Measurements from ENCODE around the gene ALG6. TPM values are rescaled to one million over a fixed set of nuclear protein-coding genes. Genes with fewer than 3 reads are reported as not detected.

The ALG6 gene
- total RNA-seq, 1 donor from 2014 or later, result 20.3 TPM

DNA sequence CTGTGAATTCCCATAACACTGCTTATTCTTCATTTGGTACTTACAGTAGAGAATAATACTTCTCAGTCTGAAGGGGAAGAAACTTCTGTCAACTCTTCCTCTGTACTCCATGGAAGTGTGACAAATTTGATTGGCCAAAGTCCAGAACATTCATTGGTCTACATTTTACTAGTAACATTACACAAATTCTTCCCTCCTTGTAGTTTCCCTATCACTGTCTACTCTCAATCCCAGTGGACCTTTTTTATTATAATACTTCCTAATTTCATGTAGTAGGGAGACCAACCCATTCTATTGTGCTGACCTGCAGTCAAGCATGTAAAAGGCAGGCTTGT, 74.7 kb downstream of the ALG6 start:
- DNase-seq (ENCODE audit: low spot score in 2 of 2, unreplicated experiment in 2 of 2), result no peak
- Mint-ChIP-seq H3K27me3 (ENCODE audit: low read depth) (no peaks in the 10 kb centered on the region), H3K27ac (no peak overlapping the region), H3K9me3 (no peaks in the 10 kb centered on the region), H3K4me3 (no peak overlapping the region), H3K4me1 (peaks cover 2% of the 10 kb centered on the region), H3K36me3 (no peaks in the 10 kb centered on the region)
- TF ChIP-seq, protein P1, sequence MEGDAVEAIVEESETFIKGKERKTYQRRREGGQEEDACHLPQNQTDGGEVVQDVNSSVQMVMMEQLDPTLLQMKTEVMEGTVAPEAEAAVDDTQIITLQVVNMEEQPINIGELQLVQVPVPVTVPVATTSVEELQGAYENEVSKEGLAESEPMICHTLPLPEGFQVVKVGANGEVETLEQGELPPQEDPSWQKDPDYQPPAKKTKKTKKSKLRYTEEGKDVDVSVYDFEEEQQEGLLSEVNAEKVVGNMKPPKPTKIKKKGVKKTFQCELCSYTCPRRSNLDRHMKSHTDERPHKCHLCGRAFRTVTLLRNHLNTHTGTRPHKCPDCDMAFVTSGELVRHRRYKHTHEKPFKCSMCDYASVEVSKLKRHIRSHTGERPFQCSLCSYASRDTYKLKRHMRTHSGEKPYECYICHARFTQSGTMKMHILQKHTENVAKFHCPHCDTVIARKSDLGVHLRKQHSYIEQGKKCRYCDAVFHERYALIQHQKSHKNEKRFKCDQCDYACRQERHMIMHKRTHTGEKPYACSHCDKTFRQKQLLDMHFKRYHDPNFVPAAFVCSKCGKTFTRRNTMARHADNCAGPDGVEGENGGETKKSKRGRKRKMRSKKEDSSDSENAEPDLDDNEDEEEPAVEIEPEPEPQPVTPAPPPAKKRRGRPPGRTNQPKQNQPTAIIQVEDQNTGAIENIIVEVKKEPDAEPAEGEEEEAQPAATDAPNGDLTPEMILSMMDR (IDR thresholded peaks at IDR 0.05; ENCODE audit: unreplicated experiment), result no peak

DNA sequence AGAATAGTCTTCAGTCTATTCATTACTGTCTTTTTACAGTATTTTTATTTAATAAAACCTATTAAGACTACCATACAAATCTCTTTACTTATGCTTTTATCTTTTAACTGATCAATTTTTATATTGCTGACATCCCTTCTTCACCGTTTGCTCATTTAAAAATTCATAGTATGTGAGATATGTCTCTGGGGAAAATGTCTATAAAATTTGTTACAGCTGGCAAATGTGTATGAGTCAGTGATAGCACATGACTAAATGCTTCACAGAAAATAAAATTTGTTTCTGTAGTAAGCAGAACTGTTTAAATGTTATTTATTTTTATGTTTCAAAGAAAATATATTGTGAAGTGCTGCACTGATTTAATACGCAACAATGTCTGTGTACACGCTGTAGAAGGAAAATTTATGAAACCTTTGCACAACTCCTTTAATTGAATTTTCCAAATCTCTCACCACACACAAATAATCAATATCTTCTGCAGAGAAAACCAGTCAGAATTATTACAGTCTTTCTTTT, 81.4 kb downstream of the ALG6 start:
- TF ChIP-seq, protein P1 (IDR thresholded peaks at IDR 0.05; ENCODE audit: unreplicated experiment), result no peak
- no peak overlapping the region for H3K27ac Mint-ChIP-seq
- no peak for DNase-seq (ENCODE audit: low spot score in 2 of 2, unreplicated experiment in 2 of 2)
- no peaks in the 10 kb centered on the region for H3K4me1 Mint-ChIP-seq
- H3K27me3 Mint-ChIP-seq (ENCODE audit: low read depth), result no peaks in the 10 kb centered on the region
- H3K36me3 Mint-ChIP-seq, result peaks cover 3% of the 10 kb centered on the region
- no peak overlapping the region for H3K4me3 Mint-ChIP-seq
- H3K9me3 Mint-ChIP-seq, result peaks cover 3% of the 10 kb centered on the region

DNA sequence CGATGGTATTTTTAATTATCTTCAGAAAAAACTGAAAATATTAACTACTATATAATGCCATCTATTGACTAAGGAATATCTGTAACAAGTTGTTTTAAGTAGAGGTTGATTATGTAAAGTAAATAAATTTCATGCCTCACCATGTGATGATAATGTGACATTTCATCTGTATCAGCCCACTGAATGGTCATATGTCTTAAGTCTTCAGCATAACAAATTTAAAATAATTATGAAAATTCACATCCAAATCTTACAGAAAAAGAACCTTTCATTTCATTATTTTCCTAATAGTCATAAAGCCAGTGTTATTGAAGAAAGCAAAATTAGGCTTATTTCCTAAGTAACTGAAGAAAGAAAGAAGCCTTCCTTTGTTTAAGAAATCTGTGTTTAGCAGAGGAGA, 83.0 kb downstream of the ALG6 start:
- H3K27ac Mint-ChIP-seq, result no peak overlapping the region
- H3K4me3 Mint-ChIP-seq, result no peak overlapping the region
- H3K27me3 Mint-ChIP-seq (ENCODE audit: low read depth), result no peaks in the 10 kb centered on the region
- H3K9me3 Mint-ChIP-seq, result peaks cover 3% of the 10 kb centered on the region
- DNase-seq (ENCODE audit: low spot score in 2 of 2, unreplicated experiment in 2 of 2), result no peak
- H3K4me1 Mint-ChIP-seq, result no peaks in the 10 kb centered on the region
- peaks cover 3% of the 10 kb centered on the region for H3K36me3 Mint-ChIP-seq
- TF ChIP-seq, protein P1 (IDR thresholded peaks at IDR 0.05; ENCODE audit: unreplicated experiment), result no peak

DNA sequence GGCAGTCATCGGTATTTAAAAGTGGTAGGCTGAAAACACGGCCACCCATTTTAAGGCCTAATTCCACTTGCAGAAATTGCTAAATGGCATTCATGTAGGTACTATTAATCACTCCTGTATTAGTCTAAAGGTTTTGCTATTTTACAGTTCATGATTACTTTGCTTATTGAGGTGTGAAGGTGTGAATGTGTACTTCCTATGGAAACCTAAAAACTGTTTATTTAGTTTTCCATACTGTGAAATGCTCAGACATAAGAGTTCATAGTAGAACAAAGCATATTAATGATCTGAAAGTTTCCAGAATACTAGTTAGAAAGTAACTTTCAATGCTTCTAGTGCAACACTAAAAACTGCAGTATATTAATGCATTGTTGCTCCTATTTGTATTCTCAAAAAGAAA, 85.8 kb downstream of the ALG6 start:
- no peak overlapping the region for H3K27ac Mint-ChIP-seq

DNA sequence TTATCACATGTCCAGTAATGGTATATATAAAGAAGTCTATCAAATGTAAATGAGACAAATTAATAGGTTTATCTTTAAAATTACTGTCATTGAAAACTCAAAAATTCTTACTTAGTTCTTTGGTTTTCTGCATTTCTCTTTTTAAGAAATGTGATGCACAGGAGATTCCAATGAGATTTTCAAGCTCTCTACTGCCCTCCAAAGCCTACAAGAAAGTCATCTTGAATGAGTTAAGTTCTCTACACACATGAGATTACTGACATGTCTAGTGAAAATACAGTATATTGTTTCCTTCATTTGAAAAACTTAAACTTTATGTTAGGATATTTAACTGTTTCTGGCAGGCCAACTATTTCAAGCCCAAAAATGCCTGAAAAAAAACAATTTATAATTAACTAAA, 86.8 kb downstream of the ALG6 start:
- Mint-ChIP-seq H3K4me3 (no peak overlapping the region), H3K27ac (no peak overlapping the region), H3K4me1 (no peaks in the 10 kb centered on the region), H3K27me3 (ENCODE audit: low read depth) (no peaks in the 10 kb centered on the region), H3K9me3 (no peaks in the 10 kb centered on the region), H3K36me3 (peaks cover 3% of the 10 kb centered on the region)
- DNase-seq (ENCODE audit: low spot score in 2 of 2, unreplicated experiment in 2 of 2), result no peak
- TF ChIP-seq, protein P1 (IDR thresholded peaks at IDR 0.05; ENCODE audit: unreplicated experiment), result no peak

More for the DNA sequence above, 85.8 kb downstream of the ALG6 start:
- TF ChIP-seq, protein P1 (IDR thresholded peaks at IDR 0.05; ENCODE audit: unreplicated experiment), result no peak
- no peak for DNase-seq (ENCODE audit: low spot score in 2 of 2, unreplicated experiment in 2 of 2)
- no peaks in the 10 kb centered on the region for H3K4me1 Mint-ChIP-seq
- no peak overlapping the region for H3K4me3 Mint-ChIP-seq
- peaks cover 2% of the 10 kb centered on the region for H3K36me3 Mint-ChIP-seq
- no peaks in the 10 kb centered on the region for H3K9me3 Mint-ChIP-seq
- H3K27me3 Mint-ChIP-seq (ENCODE audit: low read depth), result no peaks in the 10 kb centered on the region

DNA sequence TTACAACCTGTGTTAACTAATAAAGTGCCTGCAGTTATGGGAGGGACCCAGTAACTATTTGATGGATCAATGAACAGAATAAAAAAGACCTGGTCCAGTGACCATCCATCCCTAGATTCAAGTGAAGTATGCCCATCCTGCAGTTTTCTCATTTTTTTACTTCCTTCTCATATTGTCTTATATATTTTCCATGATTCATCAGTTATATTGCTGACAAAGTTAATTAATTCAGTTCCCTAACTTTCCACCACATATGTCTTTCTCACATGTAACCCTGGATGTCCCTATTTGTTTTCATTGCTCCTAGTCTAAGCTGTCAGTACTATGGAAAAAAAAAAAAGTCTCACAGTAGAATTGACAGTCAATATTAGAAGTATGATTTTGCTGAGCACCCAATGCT, 91.3 kb downstream of the ALG6 start:
- DNase-seq (ENCODE audit: low spot score in 2 of 2, unreplicated experiment in 2 of 2), result no peak
- H3K9me3 Mint-ChIP-seq, result peaks cover 19% of the 10 kb centered on the region
- TF ChIP-seq, protein P1 (IDR thresholded peaks at IDR 0.05; ENCODE audit: unreplicated experiment), result no peak
- no peak overlapping the region for H3K27ac Mint-ChIP-seq
- H3K4me3 Mint-ChIP-seq, result no peak overlapping the region
- no peaks in the 10 kb centered on the region for H3K27me3 Mint-ChIP-seq (ENCODE audit: low read depth)
- H3K36me3 Mint-ChIP-seq, result peaks cover 25% of the 10 kb centered on the region
- no peaks in the 10 kb centered on the region for H3K4me1 Mint-ChIP-seq

Data from mesothelial cell of epicardium (in vitro differentiated cells).